BJ (cell line): ENCODE measurements around the gene C16orf87. TPM values are rescaled to one million over a fixed set of nuclear protein-coding genes. Genes with fewer than 3 reads are reported as not detected.

Source experiments
- CTCF ChIA-PET: fragments of 350-600 bp; formaldehyde crosslinking; extraction: SDS; loops from one replicate; lab custom pipeline; 2021; ENCODE audit warnings: antibody characterized with exemption, inconsistent platforms; lab: Yijun Ruan, JAX
- POLR2A ChIA-PET: fragments of 300-600 bp; sonication (Branson Sonifier 250); formaldehyde crosslinking; extraction: SDS; loops from one replicate; lab custom pipeline; 2021; ENCODE audit warnings: antibody characterized with exemption; lab: Charles Lee
- DNase-seq: peaks from one replicate; pipeline ENCODE4 v3.0.0-alpha.2; 2011; ENCODE audit warnings: low read depth
- H3K27me3 ChIP-seq: 2 replicates; pipeline ENCODE4 v1.6.0; 2011; ENCODE audit warnings: low read length; ENCODE audit not compliant: control insufficient read depth, insufficient read depth
- H3K36me3 ChIP-seq: 2 replicates; pipeline ENCODE4 v1.5.1; 2011; ENCODE audit warnings: low read length; ENCODE audit not compliant: control insufficient read depth, insufficient read depth
- H3K4me3 ChIP-seq: 2 replicates; pipeline ENCODE4 v1.5.1; 2011; ENCODE audit warnings: low read depth, mild to moderate bottlenecking, control low read depth, low read length
- polyA plus RNA-seq: library from polyadenylated mRNA; depleted of rRNA; stranded (reverse); fragments of >200 nt; gene quantifications from 2 replicates; pipeline ENCODE4 v1.2.3, GENCODE V29; 2011
- TF ChIP-seq, protein P1 (sequence below): IDR thresholded peaks from 2 replicates; pipeline ENCODE4 v1.5.1; 2011; ENCODE audit warnings: low read depth, mild to moderate bottlenecking, control low read depth, inconsistent platforms, low read length, moderate library complexity; ENCODE audit not compliant: insufficient read depth

The C16orf87 gene
- polyA plus RNA-seq, 1 experiment: 2.1 TPM

DNA sequence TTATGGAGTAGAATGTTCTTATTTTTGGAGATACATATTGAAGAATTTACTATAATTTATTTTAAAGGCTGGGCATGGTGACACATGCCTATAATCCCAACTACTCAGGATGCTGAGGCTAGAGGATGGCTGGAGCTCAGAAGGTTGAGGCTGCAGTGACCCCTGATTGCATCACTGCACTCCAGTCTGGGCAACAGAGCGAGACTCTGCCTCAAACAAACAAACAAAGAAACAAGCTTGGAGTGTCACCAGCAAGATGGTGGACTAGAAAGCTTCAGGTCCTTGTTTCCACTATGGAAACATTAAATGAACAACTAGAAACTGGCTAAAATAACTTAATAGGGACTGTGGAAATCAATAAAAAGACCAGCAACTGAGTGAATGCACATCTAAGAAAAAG, 35.3 kb upstream of the C16orf87 start:
- CTCF ChIA-PET: interaction anchor here (1.3 kb wide), 1 partner anchor 12 kb away, joined by 7 read pairs; no protein-coding TSS in a partner anchor

GRCh38 chr16:46862555-46863447, 31.8 kb upstream of the C16orf87 start:
- TF ChIP-seq, protein P1, sequence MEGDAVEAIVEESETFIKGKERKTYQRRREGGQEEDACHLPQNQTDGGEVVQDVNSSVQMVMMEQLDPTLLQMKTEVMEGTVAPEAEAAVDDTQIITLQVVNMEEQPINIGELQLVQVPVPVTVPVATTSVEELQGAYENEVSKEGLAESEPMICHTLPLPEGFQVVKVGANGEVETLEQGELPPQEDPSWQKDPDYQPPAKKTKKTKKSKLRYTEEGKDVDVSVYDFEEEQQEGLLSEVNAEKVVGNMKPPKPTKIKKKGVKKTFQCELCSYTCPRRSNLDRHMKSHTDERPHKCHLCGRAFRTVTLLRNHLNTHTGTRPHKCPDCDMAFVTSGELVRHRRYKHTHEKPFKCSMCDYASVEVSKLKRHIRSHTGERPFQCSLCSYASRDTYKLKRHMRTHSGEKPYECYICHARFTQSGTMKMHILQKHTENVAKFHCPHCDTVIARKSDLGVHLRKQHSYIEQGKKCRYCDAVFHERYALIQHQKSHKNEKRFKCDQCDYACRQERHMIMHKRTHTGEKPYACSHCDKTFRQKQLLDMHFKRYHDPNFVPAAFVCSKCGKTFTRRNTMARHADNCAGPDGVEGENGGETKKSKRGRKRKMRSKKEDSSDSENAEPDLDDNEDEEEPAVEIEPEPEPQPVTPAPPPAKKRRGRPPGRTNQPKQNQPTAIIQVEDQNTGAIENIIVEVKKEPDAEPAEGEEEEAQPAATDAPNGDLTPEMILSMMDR: no peak
- Histone ChIP-seq H3K4me3 (no peak overlapping the region), H3K36me3 (no peaks in the 10 kb centered on the region), H3K27me3 (no peaks in the 10 kb centered on the region)
- no peak for DNase-seq
- ChIA-PET CTCF (interaction anchor here (0.9 to 2.6 kb wide), 6 partner anchors 9 to 47 kb away, joined by 3 to 19 read pairs (median 4); no protein-coding TSS in a partner anchor), POLR2A (interaction anchor here (1.1 kb wide), 1 partner anchor 21 kb away, joined by 3 read pairs; no protein-coding TSS in a partner anchor)

More for the DNA sequence above, 35.3 kb upstream of the C16orf87 start:
- 0 out of 2 replicates have a peak, but pooled peaks cover 2% of the 10 kb centered on the region for H3K27me3 ChIP-seq
- TF ChIP-seq, protein P1: no peak
- DNase-seq: no peak
- no peak overlapping the region for H3K4me3 ChIP-seq
- H3K36me3 ChIP-seq: no peaks in the 10 kb centered on the region
- POLR2A ChIA-PET: no interaction called here

- CTCF ChIA-PET: interaction anchor here (0.6 to 2.8 kb wide), 5 partner anchors 11 to 70 kb away, joined by 3 to 11 read pairs (median 3); no protein-coding TSS in a partner anchor
Observed at GRCh38 chr16:46859719-46860152, 28.8 kb upstream of the C16orf87 start.

GRCh38 chr16:46858151-46858550, 27.2 kb upstream of the C16orf87 start:
- ChIA-PET CTCF (interaction anchor here (0.8 to 2.7 kb wide), 10 partner anchors 9 to 72 kb away, joined by 3 to 27 read pairs (median 5); partner anchors contain the start of gene GPT2), POLR2A (no interaction called here)
- Histone ChIP-seq H3K27me3 (no peaks in the 10 kb centered on the region), H3K36me3 (no peaks in the 10 kb centered on the region), H3K4me3 (no peak overlapping the region)
- DNase-seq: no peak
- TF ChIP-seq, protein P1: no peak

More at GRCh38 chr16:46859719-46860152, 28.8 kb upstream of the C16orf87 start:
- DNase-seq: no peak
- Histone ChIP-seq H3K36me3 (no peaks in the 10 kb centered on the region), H3K4me3 (no peak overlapping the region), H3K27me3 (no peaks in the 10 kb centered on the region)
- TF ChIP-seq, protein P1: no peak
- POLR2A ChIA-PET: interaction anchor here (0.6 kb wide), 1 partner anchor 30 kb away, joined by 4 read pairs; no protein-coding TSS in a partner anchor
